Urinary bladder (tissue), 4 donors: ENCODE measurements around the gene DOLPP1. TPM values are rescaled to one million over a fixed set of nuclear protein-coding genes. Genes with fewer than 3 reads are reported as not detected.

Experiments used
- DNase-seq: peaks from one replicate; pipeline ENCODE4 v3.0.0-alpha.2; 2015; ENCODE audit errors: extremely low spot score
- H3K27ac ChIP-seq: one replicate; pipeline ENCODE4 v1.5.1; 2013; ENCODE audit warnings: low read depth, mild to moderate bottlenecking, moderate library complexity
- H3K36me3 ChIP-seq: one replicate; pipeline ENCODE4 v1.6.1; 2013; ENCODE audit warnings: mild to moderate bottlenecking, moderate library complexity; ENCODE audit not compliant: insufficient read depth
- H3K4me1 ChIP-seq: one replicate; pipeline ENCODE4 v1.6.1; 2013; ENCODE audit warnings: mild to moderate bottlenecking, moderate library complexity; ENCODE audit not compliant: insufficient read depth
- H3K4me3 ChIP-seq: one replicate; pipeline ENCODE4 v1.5.1; 2013; ENCODE audit warnings: low read depth, low read length
- WGBS: extraction: QIAGEN DNeasy Blood & Tissue Kit; methylation state at CpG from one replicate; pipeline ENCODE4 v1.1.7; 2013; 5-methylcytosine and 5-hydroxymethylcytosine counted together
- polyA plus RNA-seq: library from polyadenylated mRNA; stranded (reverse); fragments of 200-250 nt; gene quantifications from one replicate; pipeline ENCODE4 v1.2.3, GENCODE V29; 2013
- total RNA-seq: library from RNA; depleted of rRNA; stranded (reverse); fragments of >200 nt; gene quantifications from one replicate; pipeline ENCODE4 v1.2.3, GENCODE V29; 2014
- donor health status: healthy with polysubstance abuse.
- donor health status: healthy.

The DOLPP1 gene
- total and polyA plus RNA-seq, 2 donors: 9.0 to 10.5 TPM

DNA sequence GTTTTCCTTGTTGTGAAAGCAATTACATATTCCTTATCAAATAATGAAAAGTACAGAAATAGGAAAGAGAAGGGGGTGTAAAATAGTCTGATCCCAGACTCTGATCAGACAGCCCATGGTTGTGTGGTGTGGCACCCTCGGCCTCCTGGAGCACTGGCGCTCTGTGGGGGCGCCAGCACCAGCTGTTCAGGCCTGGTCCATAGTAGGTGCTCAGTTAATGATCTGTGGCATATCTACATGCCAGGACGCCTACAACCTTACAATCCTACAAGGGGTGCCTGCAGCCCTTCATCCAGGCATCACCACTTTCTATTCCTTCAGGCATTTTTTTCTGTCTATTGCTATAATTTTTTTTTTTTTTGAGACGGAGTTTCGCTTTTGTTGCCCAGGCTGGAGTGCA is 27.9 kb upstream of the DOLPP1 start:
- no peaks in the 10 kb centered on the region for H3K4me1 ChIP-seq
- H3K36me3 ChIP-seq: peaks cover 8% of the 10 kb centered on the region
- WGBS: 88% methylated on average over 6 of the region's 6 CpGs
- H3K4me3 ChIP-seq: no peak overlapping the region
- no peak overlapping the region for H3K27ac ChIP-seq
- DNase-seq: no peak

DNA sequence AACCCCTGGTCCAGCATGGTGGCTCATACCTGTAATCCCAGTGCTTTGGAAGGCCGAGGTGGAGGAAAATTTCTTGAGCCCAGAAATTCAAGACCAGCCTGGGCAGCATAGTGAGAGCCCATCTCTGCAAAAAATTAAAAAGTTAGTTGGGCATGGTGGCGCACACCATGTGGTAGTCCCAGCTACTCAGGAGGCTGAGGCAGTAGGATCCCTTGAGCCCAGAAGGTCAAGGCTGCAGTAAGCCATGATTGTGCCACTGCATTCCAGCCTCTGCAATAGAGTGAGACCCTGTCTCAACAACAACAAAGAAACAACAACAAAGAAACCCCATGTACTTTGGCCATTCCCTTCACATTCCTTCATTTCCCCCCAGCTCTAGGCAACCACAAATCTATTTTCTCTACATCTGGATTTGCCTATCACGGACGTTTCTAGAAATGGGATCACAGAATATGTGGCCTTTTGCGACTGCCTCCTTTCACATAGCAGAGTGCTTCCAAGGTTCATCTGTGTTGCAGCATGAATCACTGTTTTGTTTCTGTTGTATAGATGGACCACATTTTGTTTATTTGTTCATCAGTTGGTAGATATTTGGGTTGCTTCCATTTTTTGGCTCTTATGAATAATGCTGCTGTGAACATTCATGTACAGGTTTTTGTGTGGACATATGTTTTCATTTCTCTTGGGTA is 26.6 kb upstream of the DOLPP1 start:
- no peak overlapping the region for H3K27ac ChIP-seq
- no peak for DNase-seq
- peaks cover 8% of the 10 kb centered on the region for H3K36me3 ChIP-seq
- H3K4me1 ChIP-seq: no peaks in the 10 kb centered on the region
- 89% methylated on average over 5 of the region's 5 CpGs for WGBS
- no peak overlapping the region for H3K4me3 ChIP-seq

DNA sequence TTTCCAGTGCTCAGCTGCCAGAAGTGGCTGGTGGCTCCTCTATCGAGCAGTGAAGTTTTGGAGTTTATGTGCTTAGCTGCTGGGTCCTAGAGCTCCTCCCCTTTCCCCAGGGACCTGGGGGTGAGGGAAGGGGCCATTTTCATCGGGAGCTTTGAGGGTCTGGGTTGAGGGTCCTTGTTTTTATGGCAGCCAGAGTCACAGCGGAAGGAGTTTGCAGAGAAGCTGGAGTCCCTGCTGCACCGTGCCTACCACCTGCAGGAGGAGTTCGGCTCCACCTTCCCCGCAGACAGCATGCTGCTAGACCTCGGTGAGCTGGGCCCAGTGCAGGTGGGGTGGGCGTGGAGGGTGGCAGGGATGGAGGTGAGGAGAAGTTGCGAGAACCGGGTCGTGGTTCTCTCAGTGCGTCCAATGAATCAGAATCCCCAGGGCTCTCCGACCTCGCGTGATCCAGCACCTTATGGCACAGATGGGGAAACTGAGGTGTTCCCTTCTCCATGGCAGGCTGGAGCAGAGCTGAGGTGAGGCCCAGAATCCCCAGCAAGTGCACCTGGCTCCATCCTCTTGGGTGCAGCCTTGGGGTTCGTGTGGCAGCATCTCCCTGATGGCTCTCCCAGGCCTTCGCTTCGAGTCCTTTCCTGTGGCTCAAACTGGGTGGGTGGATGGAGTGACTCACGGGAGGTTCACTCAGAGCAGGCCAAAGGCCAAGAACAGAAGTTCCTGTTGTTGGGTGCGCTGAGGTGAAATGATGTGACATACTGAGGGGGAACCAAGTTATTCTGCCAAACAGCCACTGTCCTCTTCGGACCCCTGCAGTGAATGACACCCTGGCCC is 21.7 kb upstream of the DOLPP1 start:
- Histone ChIP-seq H3K4me1 (no peaks in the 10 kb centered on the region), H3K36me3 (peaks cover 12% of the 10 kb centered on the region), H3K4me3 (no peak overlapping the region), H3K27ac (no peak overlapping the region)
- DNase-seq: no peak
- 87% methylated on average over 21 of the region's 21 CpGs for WGBS

DNA sequence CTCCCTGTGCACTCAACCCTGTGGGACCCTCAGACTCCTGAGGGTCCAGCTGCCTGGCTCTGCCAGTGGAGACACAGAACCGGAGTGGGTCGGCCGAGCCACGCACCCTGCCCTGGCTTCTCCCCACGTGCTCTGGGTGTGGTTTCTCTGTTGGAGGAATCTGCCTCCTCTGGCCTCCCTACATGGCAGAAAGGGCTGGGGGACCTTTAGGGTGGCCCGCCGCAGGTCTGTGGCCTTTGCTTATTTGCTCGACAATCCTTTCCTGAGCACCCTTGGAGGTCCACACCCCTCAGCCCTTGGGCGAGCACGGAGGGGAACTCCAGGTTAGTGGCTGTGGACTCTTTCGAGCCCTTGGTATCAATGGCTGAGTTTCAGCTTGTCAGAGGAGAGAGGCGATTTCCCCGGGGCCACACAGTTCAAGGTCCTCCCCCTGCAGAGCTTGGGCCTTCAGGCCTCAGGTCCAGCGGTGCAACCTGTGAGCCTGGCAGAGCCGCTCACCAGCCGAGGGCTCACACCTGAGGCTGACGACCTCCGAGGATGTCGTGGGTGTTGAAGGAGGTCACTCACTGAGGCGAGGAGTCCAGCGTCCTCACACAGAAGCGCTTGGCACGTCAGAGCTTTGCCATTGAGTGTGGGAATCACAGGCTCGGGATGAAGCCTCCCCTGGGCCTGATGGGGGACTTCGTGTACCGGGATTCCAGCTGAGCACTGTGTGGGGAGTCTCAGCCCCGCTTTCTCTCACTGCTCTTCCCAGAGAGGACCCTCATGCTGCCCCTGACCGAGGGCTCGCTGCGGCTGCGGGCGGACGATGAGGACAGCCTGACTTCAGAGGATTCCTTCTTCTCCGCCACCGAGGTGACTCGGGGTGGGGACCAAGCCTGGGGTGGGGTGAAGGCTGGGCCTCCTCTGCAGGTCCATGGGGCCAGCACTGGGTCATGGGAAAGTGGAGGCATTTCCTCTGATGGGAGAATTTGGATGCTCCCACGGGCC is 20.8 kb upstream of the DOLPP1 start:
- no peak overlapping the region for H3K4me3 ChIP-seq
- no peak overlapping the region for H3K27ac ChIP-seq
- WGBS: 95% methylated on average over 37 of the region's 37 CpGs
- no peaks in the 10 kb centered on the region for H3K4me1 ChIP-seq
- peaks cover 11% of the 10 kb centered on the region for H3K36me3 ChIP-seq
- no peak for DNase-seq

DNA sequence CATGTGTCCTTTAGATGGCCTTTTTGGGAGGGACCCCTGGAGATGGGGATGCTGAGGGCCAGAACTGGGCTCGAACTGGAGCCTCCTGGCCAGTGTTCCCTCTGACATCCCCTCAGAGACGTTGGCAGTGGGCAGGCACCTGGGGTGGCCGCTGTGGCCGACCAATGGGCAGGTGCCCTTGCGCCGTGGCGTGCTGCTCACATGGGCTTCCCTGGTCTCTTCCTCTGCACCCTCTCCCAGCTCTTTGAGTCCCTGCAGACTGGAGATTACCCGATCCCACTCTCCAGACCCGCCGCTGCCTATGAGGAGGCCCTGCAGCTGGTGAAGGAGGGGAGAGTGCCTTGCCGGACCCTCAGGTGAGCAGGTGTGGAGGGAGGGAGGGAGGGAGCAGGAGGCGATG is 19.9 kb upstream of the DOLPP1 start:
- H3K4me3 ChIP-seq: no peak overlapping the region
- 92% methylated on average over 12 of the region's 12 CpGs for WGBS
- peaks cover 11% of the 10 kb centered on the region for H3K36me3 ChIP-seq
- no peak overlapping the region for H3K27ac ChIP-seq
- H3K4me1 ChIP-seq: no peaks in the 10 kb centered on the region
- DNase-seq: no peak

- 94% methylated on average over 9 of the region's 9 CpGs for WGBS
- Histone ChIP-seq H3K4me3 (no peak overlapping the region), H3K4me1 (no peaks in the 10 kb centered on the region), H3K27ac (no peak overlapping the region), H3K36me3 (peaks cover 15% of the 10 kb centered on the region)
- no peak for DNase-seq
These were observed 17.9 kb upstream of the DOLPP1 start for GRCh38 chr9:129063061-129063460.

DNA sequence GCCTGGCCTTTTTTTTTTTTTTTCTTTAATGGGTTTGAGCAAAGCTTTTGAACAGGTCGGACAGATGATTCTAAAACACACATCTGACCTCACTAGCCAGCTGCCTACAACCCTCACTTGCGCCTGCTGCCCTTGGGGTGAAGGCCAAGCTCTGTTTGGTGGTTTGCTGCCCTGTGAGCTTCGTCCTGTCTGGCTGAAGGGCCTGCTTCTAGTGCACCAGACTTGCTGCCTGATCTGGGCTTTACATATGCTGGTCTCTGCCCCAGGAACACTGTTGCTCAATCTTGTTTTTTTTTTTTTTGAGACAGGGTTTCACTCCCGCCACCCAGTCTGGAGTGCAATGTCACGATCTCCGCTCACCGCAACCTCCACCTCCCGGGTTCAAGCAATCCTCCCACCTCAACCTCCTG is 16.4 kb upstream of the DOLPP1 start:
- Histone ChIP-seq H3K4me3 (no peak overlapping the region), H3K27ac (no peak overlapping the region), H3K4me1 (no peaks in the 10 kb centered on the region), H3K36me3 (peaks cover 15% of the 10 kb centered on the region)
- DNase-seq: no peak
- 96% methylated on average over 8 of the region's 8 CpGs for WGBS

DNA sequence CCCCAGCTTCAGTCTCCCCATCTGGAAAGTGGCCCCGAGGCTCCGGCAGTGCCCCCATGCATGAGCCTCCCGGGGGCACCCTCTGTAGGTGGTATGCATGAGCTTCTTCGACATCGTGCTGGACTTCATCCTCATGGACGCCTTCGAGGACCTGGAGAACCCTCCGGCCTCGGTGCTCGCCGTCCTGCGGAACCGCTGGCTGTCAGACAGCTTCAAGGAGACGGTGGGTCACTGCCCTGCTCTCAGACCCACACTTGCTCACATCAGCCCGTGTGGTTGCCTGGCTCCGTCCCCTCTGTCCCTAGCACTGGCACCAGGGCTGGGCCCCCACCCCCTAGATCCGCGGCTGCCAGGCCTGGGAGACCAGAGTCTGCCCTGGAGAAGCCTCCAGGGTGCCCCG is 12.8 kb upstream of the DOLPP1 start:
- no peak for DNase-seq
- Histone ChIP-seq H3K4me1 (no peaks in the 10 kb centered on the region), H3K4me3 (no peak overlapping the region), H3K27ac (no peak overlapping the region), H3K36me3 (peaks cover 7% of the 10 kb centered on the region)
- 93% methylated on average over 19 of the region's 19 CpGs for WGBS

- peaks cover 4% of the 10 kb centered on the region for H3K36me3 ChIP-seq
- DNase-seq: no peak
- no peak overlapping the region for H3K4me3 ChIP-seq
- WGBS: 78% methylated on average over 31 of the region's 31 CpGs
- H3K27ac ChIP-seq: no peak overlapping the region
- no peaks in the 10 kb centered on the region for H3K4me1 ChIP-seq
These were observed 11.7 kb upstream of the DOLPP1 start for GRCh38 chr9:129068990-129069861.

DNA sequence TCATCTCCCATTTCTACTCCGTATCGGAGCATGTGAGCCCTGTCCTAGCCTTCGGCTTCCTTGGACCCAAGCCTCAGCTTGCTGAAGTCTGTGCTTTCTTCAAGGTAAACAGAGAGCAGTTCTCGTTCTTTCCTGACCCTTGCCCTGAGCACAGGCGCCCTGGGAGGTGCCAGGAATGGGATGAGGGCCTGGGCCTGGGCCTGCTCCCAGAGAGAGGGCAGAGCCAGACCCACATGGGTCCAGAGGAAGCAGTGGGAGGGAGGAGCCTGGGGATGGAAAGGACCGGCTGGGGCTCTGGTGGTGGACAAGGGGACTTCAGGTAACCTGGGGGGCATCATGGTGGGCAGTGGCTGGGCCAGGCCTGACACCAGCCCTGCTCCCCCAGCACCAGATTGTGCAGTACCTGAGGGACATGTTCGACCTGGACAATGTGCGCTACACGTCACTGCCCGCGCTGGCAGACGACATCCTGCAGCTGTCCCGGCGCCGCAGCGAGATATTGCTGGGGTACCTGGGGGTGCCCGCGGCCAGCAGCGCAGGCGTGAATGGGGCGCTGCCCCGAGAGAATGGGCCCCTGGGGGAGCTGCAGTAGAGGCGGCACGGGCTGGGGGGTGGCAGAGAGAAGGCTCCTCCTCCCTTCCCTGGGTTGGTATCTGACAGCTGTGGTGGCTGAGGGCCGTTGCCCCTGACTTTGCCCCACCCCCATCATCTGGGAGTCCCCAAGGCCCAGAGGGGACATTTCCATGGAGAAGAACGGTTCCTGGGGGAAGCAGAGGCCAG is 10.9 kb upstream of the DOLPP1 start:
- H3K4me3 ChIP-seq: no peak overlapping the region
- DNase-seq: no peak
- 87% methylated on average over 26 of the region's 26 CpGs for WGBS
- H3K4me1 ChIP-seq: no peaks in the 10 kb centered on the region
- no peak overlapping the region for H3K27ac ChIP-seq
- peaks cover 4% of the 10 kb centered on the region for H3K36me3 ChIP-seq

- Histone ChIP-seq H3K4me1 (no peaks in the 10 kb centered on the region), H3K27ac (no peak overlapping the region), H3K36me3 (peaks cover 4% of the 10 kb centered on the region), H3K4me3 (no peak overlapping the region)
- 72% methylated on average over 21 of the region's 21 CpGs for whole genome bisulfite sequencing
- DNase-seq: no peak
These were observed 10.0 kb upstream of the DOLPP1 start for GRCh38 chr9:129070696-129071525.
